C1 segment of cervical spinal cord (tissue), 14 donors: ENCODE results near the gene LACC1.

ENCODE experiments used
- DNase-seq, 14 donors: peaks; one replicate each; lab custom pipeline; 2025; lab: John Stamatoyannopoulos, UW

The LACC1 gene

GRCh38 chr13:43883631-43884030 lies 3.9 kb downstream of the LACC1 start:
- no peak for DNase-seq

GRCh38 chr13:43884222-43884621 lies 4.5 kb downstream of the LACC1 start:
- no peak for DNase-seq

- DNase-seq = no peak
These were observed 14.7 kb downstream of the LACC1 start for GRCh38 chr13:43894438-43894837.

- no peak for DNase-seq
These were observed 16.2 kb downstream of the LACC1 start for GRCh38 chr13:43895940-43896339.

- DNase-seq = peak in 3 of 14 donors; percentile 1 to 31 (median 12)
These were observed 25.8 kb downstream of the LACC1 start for GRCh38 chr13:43905435-43906031.

GRCh38 chr13:43908156-43909126 lies 28.7 kb downstream of the LACC1 start:
- peak in 1 of 14 donors; percentile 3 for DNase-seq

- no peak for DNase-seq
These were observed 31.2 kb downstream of the LACC1 start for GRCh38 chr13:43910856-43911255.

GRCh38 chr13:43911278-43911677 lies 31.6 kb downstream of the LACC1 start:
- no peak for DNase-seq

- no peak for DNase-seq
These were observed 32.2 kb downstream of the LACC1 start for GRCh38 chr13:43911871-43912270.

- no peak for DNase-seq
These were observed 35.7 kb downstream of the LACC1 start for GRCh38 chr13:43915451-43915850.

- no peak for DNase-seq
These were observed 37.1 kb downstream of the LACC1 start for GRCh38 chr13:43916828-43917227.

- DNase-seq = no peak
These were observed 38.9 kb downstream of the LACC1 start for GRCh38 chr13:43918636-43919035.

GRCh38 chr13:43920965-43921674 lies 41.4 kb downstream of the LACC1 start:
- no peak for DNase-seq

- DNase-seq = no peak
These were observed 45.0 kb downstream of the LACC1 start for GRCh38 chr13:43924549-43925245.

- DNase-seq = no peak
These were observed 50.2 kb downstream of the LACC1 start for GRCh38 chr13:43929947-43930346.

- DNase-seq = no peak
These were observed 53.7 kb downstream of the LACC1 start for GRCh38 chr13:43933378-43933777.

- DNase-seq = no peak
These were observed 54.6 kb downstream of the LACC1 start for GRCh38 chr13:43934273-43934672.

- DNase-seq = no peak
These were observed 56.2 kb downstream of the LACC1 start for GRCh38 chr13:43935878-43936277.

GRCh38 chr13:43936647-43937046 lies 56.9 kb downstream of the LACC1 start:
- DNase-seq = no peak

GRCh38 chr13:43937839-43938238 lies 58.1 kb downstream of the LACC1 start:
- DNase-seq = no peak

GRCh38 chr13:43938449-43938848 lies 58.7 kb downstream of the LACC1 start:
- no peak for DNase-seq

GRCh38 chr13:43939086-43939485 lies 59.4 kb downstream of the LACC1 start:
- DNase-seq = no peak
